ENCODE data around the gene PHACTR1. TPM values are rescaled to one million over a fixed set of nuclear protein-coding genes. Genes with fewer than 3 reads are reported as not detected.

Gene PHACTR1
- total RNA-seq, 1 donor from 2014 or later = 85.9 TPM

DNA sequence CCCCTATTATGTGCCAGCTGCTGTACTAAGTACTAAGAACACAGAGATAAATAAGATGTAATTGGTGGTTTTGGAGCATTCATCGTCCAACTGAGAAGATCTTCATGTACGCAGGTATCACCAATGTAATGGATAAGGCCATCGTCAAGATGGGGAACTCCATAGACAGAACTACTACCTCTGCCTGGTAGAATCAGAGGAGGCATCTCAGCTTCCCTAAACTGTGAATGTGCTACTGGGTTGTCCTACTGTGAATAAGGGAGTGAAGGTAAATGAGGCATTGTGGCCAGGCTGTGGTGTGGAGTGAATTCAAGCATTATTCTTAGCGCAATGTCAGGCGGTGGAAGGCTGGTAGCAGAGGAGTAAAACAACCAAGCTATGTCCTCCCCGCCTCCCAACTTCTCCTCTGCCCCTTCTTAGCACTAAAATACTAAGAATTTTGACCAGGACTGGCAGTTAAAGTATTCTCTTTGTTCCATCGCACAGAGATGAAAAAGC, 543.6 kb downstream of the PHACTR1 start:
- Histone ChIP-seq H3K27me3 (ENCODE audit: low read depth) (no peaks in the 10 kb centered on the region), H3K27ac (replicated peaks) (no peak overlapping the region), H3K4me3 (no peak overlapping the region), H3K4me1 (peaks cover 31% of the 10 kb centered on the region), H3K36me3 (no peaks in the 10 kb centered on the region), H3K9me3 (replicated peaks) (peaks cover 16% of the 10 kb centered on the region)
- TF ChIP-seq, protein P1, sequence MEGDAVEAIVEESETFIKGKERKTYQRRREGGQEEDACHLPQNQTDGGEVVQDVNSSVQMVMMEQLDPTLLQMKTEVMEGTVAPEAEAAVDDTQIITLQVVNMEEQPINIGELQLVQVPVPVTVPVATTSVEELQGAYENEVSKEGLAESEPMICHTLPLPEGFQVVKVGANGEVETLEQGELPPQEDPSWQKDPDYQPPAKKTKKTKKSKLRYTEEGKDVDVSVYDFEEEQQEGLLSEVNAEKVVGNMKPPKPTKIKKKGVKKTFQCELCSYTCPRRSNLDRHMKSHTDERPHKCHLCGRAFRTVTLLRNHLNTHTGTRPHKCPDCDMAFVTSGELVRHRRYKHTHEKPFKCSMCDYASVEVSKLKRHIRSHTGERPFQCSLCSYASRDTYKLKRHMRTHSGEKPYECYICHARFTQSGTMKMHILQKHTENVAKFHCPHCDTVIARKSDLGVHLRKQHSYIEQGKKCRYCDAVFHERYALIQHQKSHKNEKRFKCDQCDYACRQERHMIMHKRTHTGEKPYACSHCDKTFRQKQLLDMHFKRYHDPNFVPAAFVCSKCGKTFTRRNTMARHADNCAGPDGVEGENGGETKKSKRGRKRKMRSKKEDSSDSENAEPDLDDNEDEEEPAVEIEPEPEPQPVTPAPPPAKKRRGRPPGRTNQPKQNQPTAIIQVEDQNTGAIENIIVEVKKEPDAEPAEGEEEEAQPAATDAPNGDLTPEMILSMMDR (IDR thresholded peaks at IDR 0.05; ENCODE audit: borderline replicate concordance) = no peak
- no peak for DNase-seq
- intact Hi-C loops (cut with micrococcal nuclease) = no loop called here

GRCh38 chr6:13260831-13261230, 544.3 kb downstream of the PHACTR1 start:
- no peak overlapping the region for H3K4me3 ChIP-seq
- TF ChIP-seq, protein P1 (IDR thresholded peaks at IDR 0.05; ENCODE audit: borderline replicate concordance) = no peak
- peaks cover 4% of the 10 kb centered on the region for H3K36me3 ChIP-seq
- no peak for DNase-seq
- intact Hi-C loops (cut with micrococcal nuclease) = no loop called here
- no peaks in the 10 kb centered on the region for H3K27me3 ChIP-seq (ENCODE audit: low read depth)
- no peak overlapping the region for H3K27ac ChIP-seq (replicated peaks)
- peaks cover 12% of the 10 kb centered on the region for H3K9me3 ChIP-seq (replicated peaks)
- peaks cover 26% of the 10 kb centered on the region for H3K4me1 ChIP-seq

GRCh38 chr6:13261464-13261994, 545.0 kb downstream of the PHACTR1 start:
- no peak for DNase-seq
- intact Hi-C loops (cut with micrococcal nuclease) = no loop called here
- Histone ChIP-seq H3K4me3 (no peak overlapping the region), H3K9me3 (replicated peaks) (peaks cover 5% of the 10 kb centered on the region), H3K4me1 (peaks cover 20% of the 10 kb centered on the region), H3K27me3 (ENCODE audit: low read depth) (no peaks in the 10 kb centered on the region), H3K36me3 (peaks cover 11% of the 10 kb centered on the region), H3K27ac (replicated peaks) (no peak overlapping the region)
- TF ChIP-seq, protein P1 (IDR thresholded peaks at IDR 0.05; ENCODE audit: borderline replicate concordance) = no peak

DNA sequence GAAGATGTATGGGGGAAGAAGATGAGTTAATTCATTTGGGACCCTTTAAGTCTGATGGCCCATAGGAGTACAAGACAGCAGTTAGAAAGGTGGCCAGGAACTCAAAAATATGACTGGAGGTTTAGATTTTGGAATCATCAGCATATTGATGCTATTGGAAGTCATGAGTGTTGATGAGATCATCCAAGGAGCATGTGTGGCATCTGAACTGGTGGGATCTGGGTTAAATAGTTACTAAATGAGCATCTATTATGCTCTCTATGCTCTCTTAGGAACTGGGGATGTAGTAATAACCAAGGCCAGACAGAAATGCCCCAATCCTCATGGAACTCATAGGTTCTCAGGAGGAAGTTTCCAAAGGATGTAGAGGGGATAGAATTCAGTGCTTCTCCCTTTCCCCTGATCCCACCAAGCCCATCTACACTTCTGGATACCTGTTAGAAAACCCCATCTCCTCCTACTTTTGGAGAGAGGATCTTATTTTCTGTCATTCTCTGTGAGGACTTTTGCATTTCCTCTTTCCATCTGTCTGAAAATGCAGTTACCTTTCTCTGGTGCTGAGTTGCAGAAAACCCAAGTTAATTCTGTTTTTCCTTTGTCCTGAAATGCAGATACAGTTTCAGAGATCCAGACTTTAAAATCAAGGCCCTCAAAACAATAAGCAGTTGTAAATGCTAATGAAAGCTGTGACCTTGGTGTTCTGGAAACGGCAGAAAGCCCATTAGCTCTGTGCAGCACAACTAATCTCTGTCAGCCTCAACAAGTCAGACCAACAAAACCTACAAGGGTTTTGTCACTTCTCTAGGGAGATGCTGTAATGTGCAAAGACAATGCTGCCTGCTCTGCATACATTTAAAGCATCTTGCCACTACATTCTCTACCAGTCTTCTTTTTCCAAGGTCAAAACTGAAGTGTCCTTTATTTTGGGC, 546.0 kb downstream of the PHACTR1 start:
- Histone ChIP-seq H3K4me1 (peaks cover 14% of the 10 kb centered on the region), H3K9me3 (replicated peaks) (no peaks in the 10 kb centered on the region), H3K4me3 (no peak overlapping the region), H3K36me3 (peaks cover 14% of the 10 kb centered on the region), H3K27me3 (ENCODE audit: low read depth) (no peaks in the 10 kb centered on the region), H3K27ac (replicated peaks) (no peak overlapping the region)
- TF ChIP-seq, protein P1 (IDR thresholded peaks at IDR 0.05; ENCODE audit: borderline replicate concordance) = no peak
- intact Hi-C loops (cut with micrococcal nuclease) = no loop called here
- no peak for DNase-seq

DNA sequence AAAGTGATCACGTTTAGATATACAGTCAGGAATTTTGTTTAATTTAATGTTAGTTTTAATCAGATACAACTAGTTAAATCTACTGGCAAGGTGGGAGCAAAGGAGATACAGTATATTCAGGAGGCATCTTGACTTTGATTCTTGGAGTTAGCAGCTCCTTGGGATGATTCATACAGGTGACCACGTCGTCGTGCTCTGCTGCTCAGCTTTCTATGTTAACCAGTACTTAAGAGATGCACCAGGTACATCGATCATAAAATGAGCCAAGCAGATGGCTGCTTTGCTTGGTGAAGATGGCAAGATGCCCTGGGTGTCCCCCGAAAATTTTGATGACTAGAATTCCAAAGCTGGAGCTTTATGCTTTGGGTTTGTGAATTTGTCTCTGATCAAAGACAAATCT, 547.1 kb downstream of the PHACTR1 start:
- Histone ChIP-seq H3K27ac (replicated peaks) (no peak overlapping the region), H3K27me3 (ENCODE audit: low read depth) (no peaks in the 10 kb centered on the region), H3K4me1 (peaks cover 10% of the 10 kb centered on the region), H3K4me3 (no peak overlapping the region), H3K36me3 (peaks cover 14% of the 10 kb centered on the region), H3K9me3 (replicated peaks) (no peaks in the 10 kb centered on the region)
- no peak for DNase-seq
- intact Hi-C loops (cut with micrococcal nuclease) = no loop called here
- TF ChIP-seq, protein P1 (IDR thresholded peaks at IDR 0.05; ENCODE audit: borderline replicate concordance) = no peak

All from left ventricle myocardium inferior (tissue), 1 donor.